Activated CD8-positive, alpha-beta memory T cell treated with anti-CD3 and anti-CD28 coated beads for 48 hours (primary cell): ENCODE measurements around the gene HLX.

ENCODE experiments used
- DNase-seq, 3 experiments: peaks; one replicate each; pipeline ENCODE4 v3.0.0-alpha.2; 2020; ENCODE audit warnings: low read depth in 2 of 3, low spot score in 2 of 3

Gene HLX

GRCh38 chr1:220921498-220921897, 42.3 kb downstream of the HLX start:
- no peak for DNase-seq

GRCh38 chr1:220921971-220922635, 42.9 kb downstream of the HLX start:
- DNase-seq: no peak

- DNase-seq: no peak
Measured at GRCh38 chr1:220922951-220923350, 43.7 kb downstream of the HLX start.

GRCh38 chr1:220924331-220924970, 45.2 kb downstream of the HLX start:
- no peak for DNase-seq

DNA sequence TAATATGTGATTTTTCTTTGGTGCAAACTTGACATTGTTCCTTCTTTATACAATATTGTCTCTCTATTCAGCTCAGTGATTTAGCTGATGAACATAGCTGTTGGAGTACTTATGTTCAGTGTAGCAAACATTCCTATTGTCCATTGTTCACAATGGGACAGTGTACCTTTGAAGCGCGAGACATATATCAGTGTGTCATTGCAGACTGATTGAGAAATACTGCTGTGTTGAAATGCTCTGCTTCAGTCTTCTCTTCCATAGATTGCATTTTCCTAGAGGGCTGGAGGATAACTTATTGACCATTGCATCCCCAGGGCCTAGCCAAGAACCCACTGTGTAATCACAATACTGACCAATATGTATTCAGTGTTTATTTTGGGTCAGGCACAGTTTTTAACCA, 46.5 kb downstream of the HLX start:
- DNase-seq: no peak

DNA sequence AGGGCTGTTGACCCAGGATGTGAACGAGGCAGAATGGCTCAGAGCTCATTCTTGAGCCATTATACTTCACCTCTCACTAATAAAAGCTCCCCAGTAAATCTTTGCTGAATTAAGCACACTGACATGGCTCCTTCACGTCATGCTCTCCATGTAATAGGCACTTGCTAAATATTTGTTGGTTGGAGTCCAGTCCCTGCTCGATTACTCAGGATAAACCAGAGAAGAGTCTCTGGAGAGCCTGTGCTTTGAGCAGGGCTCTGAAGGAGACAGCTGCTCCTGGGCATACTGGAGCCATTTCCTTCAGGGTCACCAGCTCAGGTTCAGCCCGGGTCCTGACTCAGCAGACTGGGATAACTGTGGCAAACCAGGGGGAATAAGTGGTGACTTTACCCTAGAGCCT, 46.9 kb downstream of the HLX start:
- no peak for DNase-seq

GRCh38 chr1:220927442-220927841, 48.2 kb downstream of the HLX start:
- DNase-seq: no peak

DNA sequence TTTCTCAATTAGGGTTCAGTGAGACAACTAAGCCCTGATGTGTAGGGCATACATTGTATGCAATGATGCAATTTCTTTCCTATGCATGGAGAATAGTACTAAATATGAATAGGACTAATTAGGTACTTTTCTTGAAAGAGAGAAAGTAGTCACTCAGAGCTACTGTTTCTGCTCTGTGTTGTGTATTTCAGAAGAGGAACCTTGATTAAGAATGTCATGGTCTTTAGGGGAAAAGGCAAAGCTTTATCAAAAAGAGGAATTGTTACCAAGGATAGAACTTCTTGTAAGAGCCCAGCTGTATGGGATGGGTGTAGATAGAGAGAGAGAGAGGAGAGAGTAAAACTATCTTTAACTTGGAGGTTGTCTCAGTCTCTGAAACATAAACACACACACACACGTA, 49.1 kb downstream of the HLX start:
- no peak for DNase-seq

DNA sequence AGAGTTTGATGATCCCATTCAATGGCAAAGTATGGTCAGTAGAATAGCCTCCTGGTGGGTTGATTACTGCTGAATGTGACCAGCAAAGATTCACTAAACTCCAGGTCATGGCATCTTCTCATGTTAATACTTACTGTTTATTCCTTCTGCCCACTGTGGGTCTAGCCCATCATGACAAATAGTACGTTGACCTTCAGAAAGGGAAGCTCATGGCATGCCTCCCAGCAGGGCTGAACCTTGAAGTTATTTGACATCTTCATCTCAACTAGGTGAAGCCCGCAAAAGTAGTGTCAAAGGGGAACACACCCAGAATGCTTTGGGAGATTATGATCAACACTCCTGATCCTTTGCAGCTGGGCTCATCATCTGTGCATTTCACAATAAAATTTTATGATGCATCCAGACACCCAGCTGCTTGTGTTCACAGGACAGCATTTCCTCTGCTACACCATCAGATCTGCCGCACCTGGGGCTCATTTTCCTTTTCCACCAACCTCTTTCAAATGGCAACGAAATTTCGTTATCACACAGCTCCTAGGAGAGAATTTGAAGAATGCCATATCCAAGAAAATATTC, 49.6 kb downstream of the HLX start:
- DNase-seq: no peak

- no peak for DNase-seq
Measured at GRCh38 chr1:220929304-220929703, 50.1 kb downstream of the HLX start.
